ENCODE measurements around the gene LENG8. TPM values are rescaled to one million over a fixed set of nuclear protein-coding genes. Genes with fewer than 3 reads are reported as not detected.

LENG8 gene
- total RNA-seq (2014; rRNA removed) (55.5 and 65.8 TPM in 2 replicates), Bru-seq, nascent RNA (percentile 94 among the genes with signal in this experiment), BruChase-seq, experiment 1, labeled RNA remaining after a 6-hour chase (percentile 98 among the genes with signal in this experiment), BruChase-seq, experiment 2, labeled RNA remaining after a 2-hour chase (percentile 97 among the genes with signal in this experiment)
- long read RNA-seq, full-length matches to known transcripts: 6 of 263 reads
- long read RNA-seq, partial matches to known transcripts: 20 of 263 reads
- long read RNA-seq, other reads (novel, unspliced or antisense): 237 of 263 reads

- H3K9me3 ChIP-seq (ENCODE audit: low read length): no peaks in the 10 kb centered on the region
- DNase-seq (peak; percentile 99), ATAC-seq (peak; percentile 93)
- BruUV-seq (replicated peaks): no TSS peak
- H3K4me1 ChIP-seq (ENCODE audit: insufficient read depth, low read length): peaks cover 27% of the 10 kb centered on the region
- no peaks in the 10 kb centered on the region for H3K9me2 ChIP-seq (replicated peaks; ENCODE audit: low read length)
- peak within 1 kb of the TSS; percentile 98 for H3K9ac ChIP-seq (ENCODE audit: low read length)
- H2AFZ ChIP-seq (ENCODE audit: low read length): peak within 1 kb of the TSS; percentile 74
- H3K36me3 ChIP-seq (ENCODE audit: low read depth, low read length): peaks cover 35% of the 10 kb centered on the region
- H3K4me3 ChIP-seq (ENCODE audit: low read length): peak within 1 kb of the TSS; percentile 84
- no peaks in the 10 kb centered on the region for H3F3A ChIP-seq (ENCODE audit: low read length, unreplicated experiment)
- H3K79me2 ChIP-seq (ENCODE audit: low read length): peaks cover 81% of the 10 kb centered on the region
- intact Hi-C loops (cut with micrococcal nuclease): loop anchor here (2.0 kb wide), 1 partner anchor 14 kb away; the partner anchor contains the start of gene LENG9
- ChIA-PET CTCF (interaction anchor here (1.0 to 1.1 kb wide), 2 partner anchors 14 to 15 kb away, joined by 3 read pairs; partner anchors contain the start of gene LENG9), POLR2A (ENCODE audit: unreplicated experiment) (interaction anchor here (0.6 to 1.0 kb wide), 5 partner anchors 15 to 718 kb away, joined by 3 to 6 read pairs (median 4); partner anchors contain the start of genes LENG9 and MBOAT7)
- H3K27ac ChIP-seq (ENCODE audit: low read length): peak within 1 kb of the TSS; percentile 82
- H3K4me2 ChIP-seq (ENCODE audit: low read length): peak within 1 kb of the TSS; percentile 95
- H3K27me3 ChIP-seq (ENCODE audit: low read length): no peaks in the 10 kb centered on the region
- peaks cover 51% of the 10 kb centered on the region for H4K20me1 ChIP-seq (ENCODE audit: low read length)
- TF ChIP-seq CTCF (conservative IDR thresholded peaks at IDR 0.05; ENCODE audit: low read depth, low read length) (no peak), EZH2phosphoT487 (IDR thresholded peaks at IDR 0.05; ENCODE audit: borderline replicate concordance, low read length) (no peak), EZH2 (IDR thresholded peaks at IDR 0.05; ENCODE audit: low read length, unreplicated experiment) (no peak)
Observed at GRCh38 chr19:54448774-54449700, at the start of gene LENG8. Gene LENG8, plus strand, starts transcription at chr19:54449199. Its CDS starts 2,146 bp downstream, at chr19:54451345.

- ChIA-PET CTCF (no interaction called here), POLR2A (ENCODE audit: unreplicated experiment) (no interaction called here)
- H3F3A ChIP-seq (ENCODE audit: low read length, unreplicated experiment): no peaks in the 10 kb centered on the region
- no peak overlapping the region for H3K9ac ChIP-seq (ENCODE audit: low read length)
- H3K79me2 ChIP-seq (ENCODE audit: low read length): no peaks in the 10 kb centered on the region
- H4K20me1 ChIP-seq (ENCODE audit: low read length): no peaks in the 10 kb centered on the region
- no peaks in the 10 kb centered on the region for H3K36me3 ChIP-seq (ENCODE audit: low read depth, low read length)
- no TSS peak for BruUV-seq (replicated peaks)
- H3K27me3 ChIP-seq (ENCODE audit: low read length): peaks cover 5% of the 10 kb centered on the region; the same call in 1 of the 2 replicates
- no peak overlapping the region for H3K4me3 ChIP-seq (ENCODE audit: low read length)
- no peak for ATAC-seq
- intact Hi-C loops (cut with micrococcal nuclease): no loop called here
- H3K4me1 ChIP-seq (ENCODE audit: insufficient read depth, low read length): no peaks in the 10 kb centered on the region
- no peak overlapping the region for H3K27ac ChIP-seq (ENCODE audit: low read length)
- H3K4me2 ChIP-seq (ENCODE audit: low read length): no peak overlapping the region
- H3K9me3 ChIP-seq (ENCODE audit: low read length): no peaks in the 10 kb centered on the region
- no peak overlapping the region for H2AFZ ChIP-seq (ENCODE audit: low read length)
- no peak for DNase-seq
- TF ChIP-seq EZH2phosphoT487 (IDR thresholded peaks at IDR 0.05; ENCODE audit: borderline replicate concordance, low read length) (no peak), CTCF (conservative IDR thresholded peaks at IDR 0.05; ENCODE audit: low read depth, low read length) (no peak)
- no peaks in the 10 kb centered on the region for H3K9me2 ChIP-seq (replicated peaks; ENCODE audit: low read length)
Observed at GRCh38 chr19:54400913-54401312, 48.1 kb upstream of the LENG8 start.

Measured in PC-3 (cell line).